ENCODE measurements around the gene ATF2.

ATF2 gene

DNA sequence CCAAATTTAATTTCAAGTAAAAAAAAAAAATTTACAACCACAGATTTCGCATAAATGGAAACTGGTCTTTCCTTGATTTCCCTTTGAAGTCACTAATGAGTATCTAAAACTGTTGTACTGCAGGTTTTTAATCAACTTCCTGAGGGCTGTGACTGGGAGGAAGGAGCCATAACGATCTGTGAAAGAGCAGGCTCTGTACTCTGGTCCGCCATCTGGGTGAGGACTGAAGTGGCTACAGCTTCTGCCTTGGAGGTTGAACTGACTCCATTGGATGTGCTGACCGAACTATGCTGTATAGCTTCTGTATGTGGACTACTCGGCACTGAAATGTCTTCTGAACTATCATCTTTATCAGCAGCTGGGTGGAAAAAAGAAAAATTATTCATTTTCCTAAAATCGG lies 93.5 kb downstream of the ATF2 start:
- no peak for DNase-seq

DNA sequence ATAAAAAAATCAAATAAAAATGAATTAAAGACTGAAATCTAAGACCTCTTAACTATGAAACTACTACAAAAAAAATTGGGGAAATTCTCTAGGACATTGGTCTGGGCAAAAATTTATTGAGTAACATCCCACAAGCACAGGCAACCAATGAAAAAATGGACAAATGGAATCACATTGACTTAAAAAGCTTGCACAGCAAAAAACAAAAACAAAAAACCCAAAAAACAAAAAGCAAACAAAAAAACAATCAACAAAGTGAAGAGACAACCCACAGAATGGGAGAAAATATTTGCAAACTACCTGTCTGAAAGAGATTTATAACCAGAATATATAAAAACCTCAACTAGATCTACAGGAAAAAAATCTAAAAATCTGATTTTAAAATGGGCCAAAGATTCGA lies 99.5 kb downstream of the ATF2 start:
- DNase-seq = no peak

DNA sequence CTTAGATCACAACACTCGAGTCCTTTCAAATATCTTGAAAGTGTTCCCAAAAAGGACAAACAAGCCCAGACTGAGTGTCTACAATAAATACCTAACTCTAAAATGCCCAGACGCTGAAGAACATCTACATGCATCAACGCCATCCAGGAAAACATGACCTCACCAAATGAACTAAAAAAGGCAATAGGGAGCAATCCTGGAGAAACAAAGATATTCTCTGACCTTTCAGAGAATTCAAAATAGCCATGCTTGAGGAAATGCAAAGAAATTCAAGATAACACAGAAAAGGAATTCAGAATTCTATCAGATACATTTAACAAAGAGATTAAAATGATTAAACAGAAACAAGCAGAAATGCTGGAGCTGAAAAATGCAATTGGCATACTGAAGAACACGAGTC lies 101.6 kb downstream of the ATF2 start:
- DNase-seq = no peak

DNA sequence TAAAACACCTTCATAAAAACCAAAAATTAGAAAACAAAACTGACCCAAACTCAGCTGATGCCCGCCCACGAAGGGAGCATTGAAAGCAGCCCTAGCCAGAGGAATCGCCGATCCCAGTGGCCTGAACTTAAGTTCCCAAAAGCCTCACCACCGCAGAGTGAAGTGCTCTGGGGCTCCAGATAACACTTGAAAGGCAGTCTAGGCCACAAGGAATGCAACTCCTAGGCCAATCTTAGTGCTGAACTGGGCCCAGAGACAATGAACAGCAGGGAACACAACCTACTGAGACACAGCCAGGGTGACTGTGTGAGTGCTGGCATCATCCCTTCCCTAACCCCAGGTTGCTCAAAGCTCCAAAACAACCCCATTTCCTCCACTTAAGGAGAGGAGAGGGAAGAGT lies 103.2 kb downstream of the ATF2 start:
- DNase-seq = no peak

DNA sequence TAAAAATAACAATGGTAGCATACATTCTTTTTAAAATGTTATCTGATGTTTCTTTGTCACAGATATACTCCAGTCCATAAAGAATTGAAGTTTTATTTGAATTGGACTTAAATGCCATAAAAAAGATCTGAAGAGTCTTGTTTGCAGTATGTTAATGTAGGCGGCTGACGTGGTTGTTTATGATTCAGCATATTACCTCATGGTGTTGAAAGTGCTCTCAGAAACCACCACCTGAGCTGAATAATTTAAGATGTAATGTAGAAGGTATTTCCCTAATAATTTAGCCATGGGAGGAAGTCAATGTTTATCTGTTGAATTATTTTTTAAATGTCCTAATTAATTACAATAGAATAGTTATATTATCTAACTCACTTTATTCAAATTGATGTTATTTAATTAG lies 104.3 kb downstream of the ATF2 start:
- no peak for DNase-seq

DNA sequence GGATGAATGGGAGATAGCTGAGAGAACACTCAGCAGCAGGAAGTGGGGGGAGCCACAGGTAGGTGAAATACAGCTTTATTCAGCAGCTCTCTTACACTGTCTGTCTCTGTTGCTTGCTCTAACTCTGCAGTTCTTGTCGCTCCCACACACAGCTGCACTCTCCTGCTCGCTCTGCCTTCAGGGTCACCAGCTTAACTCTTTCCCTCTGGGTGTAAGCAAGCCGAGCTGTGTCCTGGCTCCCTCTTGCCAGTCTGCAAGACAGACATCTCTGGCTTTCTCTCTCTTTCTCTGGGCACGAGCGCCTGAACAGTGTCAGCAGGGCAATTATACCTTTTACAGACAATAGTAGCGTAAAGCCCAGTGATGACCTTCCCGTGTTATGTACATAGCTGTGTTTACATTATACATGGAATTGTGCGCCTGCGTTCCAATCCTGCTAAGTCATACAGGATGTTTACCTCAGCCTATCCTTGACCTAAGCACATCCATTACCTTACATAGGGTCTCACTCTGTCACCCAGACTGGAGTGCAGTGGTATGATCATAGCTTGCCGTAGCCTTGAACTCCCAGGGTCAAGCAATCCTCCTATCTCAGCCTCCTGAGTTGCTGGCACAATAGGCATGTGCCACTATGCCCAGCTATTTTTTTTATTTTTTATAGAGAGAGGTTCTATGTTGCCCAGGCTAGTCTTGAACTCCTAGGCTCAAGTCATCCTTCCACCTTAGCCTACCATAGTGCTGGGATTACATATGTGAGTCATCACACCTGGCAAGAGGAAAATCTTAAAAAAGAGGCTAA lies 105.0 kb downstream of the ATF2 start:
- no peak for DNase-seq

DNA sequence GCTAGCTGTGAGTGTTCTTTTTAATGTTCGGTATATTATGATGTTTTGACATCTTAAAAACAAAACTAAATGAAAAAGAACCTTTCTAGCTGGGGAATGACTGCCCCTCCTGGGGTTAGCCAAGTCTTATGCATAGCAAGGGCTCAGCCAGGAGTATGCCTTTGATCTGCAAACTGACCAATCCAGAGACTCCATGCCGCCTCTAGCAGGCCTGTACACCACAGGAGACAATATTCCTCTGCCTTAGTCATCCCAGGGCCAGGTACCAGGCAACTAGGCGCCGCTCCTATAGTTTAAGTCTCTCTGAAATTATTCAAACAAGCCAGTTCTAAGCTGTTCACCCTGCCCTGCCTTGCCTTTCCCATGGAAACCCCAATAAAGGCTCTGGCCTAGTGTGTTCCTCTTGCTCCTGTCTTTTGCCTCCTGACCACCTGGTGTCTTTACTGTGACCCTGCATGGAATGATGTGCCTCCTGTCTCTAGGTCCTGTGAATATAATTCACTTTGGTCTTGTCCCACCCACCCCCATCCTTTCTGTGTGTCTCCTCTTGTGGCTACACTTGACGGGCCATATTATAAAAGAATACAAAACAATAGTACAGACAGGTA lies 110.8 kb downstream of the ATF2 start:
- no peak for DNase-seq

DNA sequence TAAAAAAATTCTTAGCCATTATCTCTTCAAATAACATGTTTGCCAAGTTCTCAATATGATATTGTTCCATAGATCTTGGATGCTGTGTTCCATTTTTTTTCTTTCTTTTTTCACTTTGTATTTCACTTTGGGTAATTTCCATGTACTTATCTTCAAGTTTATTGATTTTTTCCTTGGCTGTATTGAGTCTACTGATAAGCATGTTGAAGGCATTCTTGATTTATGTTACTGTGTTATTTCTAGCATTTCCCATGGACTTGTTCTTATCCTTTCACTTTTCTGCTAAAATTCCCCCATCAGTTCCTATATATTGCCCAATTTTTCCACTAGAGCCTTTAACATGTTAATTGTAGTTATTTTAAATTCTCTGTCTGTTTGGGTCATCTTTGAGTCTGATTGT lies 112.0 kb downstream of the ATF2 start:
- no peak for DNase-seq

DNA sequence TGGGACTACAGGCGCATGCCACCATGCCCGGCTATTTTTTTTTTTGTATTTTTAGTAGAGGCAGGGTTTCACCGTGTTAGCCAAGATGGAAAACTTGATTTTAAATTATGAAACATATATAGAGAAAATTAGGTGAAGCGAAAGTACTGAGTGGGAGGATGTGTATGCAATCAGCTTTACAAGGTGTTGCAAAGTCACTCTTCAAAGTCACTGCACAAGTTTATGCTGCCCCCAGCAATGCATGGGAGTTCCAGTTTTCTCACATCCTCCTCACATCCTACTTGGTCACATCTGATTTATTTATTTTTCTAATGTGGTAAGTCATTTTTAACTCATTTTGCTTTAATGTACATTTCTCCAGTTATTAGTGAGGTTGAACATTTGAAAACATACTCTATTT lies 113.7 kb downstream of the ATF2 start:
- DNase-seq = no peak

DNA sequence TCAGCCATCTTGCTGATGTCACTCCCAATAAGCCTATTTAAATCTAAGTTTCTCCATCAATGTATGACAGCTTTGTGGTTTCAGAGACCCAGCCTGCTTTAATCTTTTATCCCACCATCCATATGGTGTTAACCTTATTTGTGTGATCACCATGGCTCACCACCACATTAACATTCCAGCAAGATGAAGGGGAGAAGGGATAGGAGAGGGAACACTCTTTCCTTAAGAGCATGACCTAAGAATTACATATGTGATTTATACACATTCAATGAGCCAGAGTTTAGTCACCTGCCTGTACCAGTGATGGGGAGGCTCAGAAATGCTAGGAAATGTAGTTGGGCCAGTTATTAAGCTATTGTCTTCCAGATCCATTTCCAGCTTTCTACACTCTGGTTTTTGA lies 118.3 kb downstream of the ATF2 start:
- DNase-seq = no peak

DNA sequence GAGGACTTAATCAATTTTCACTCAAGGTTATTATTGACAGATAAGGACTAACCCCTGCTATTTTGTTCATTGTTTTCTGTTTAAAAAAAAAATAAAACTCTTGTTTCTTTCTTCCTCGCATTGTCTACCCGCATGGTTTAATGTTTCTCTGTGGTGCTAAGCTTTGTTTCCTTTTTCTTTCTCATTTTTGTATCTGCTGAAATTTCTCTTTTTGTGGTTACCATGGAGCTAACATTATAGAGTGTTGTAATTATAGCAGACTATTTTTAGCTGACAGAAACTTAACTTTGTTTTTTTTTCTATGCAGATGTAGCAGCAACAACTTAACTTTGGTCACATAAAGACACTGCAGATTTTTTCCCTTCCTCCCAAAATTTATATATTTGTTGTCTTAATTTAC lies 119.7 kb downstream of the ATF2 start:
- no peak for DNase-seq

DNA sequence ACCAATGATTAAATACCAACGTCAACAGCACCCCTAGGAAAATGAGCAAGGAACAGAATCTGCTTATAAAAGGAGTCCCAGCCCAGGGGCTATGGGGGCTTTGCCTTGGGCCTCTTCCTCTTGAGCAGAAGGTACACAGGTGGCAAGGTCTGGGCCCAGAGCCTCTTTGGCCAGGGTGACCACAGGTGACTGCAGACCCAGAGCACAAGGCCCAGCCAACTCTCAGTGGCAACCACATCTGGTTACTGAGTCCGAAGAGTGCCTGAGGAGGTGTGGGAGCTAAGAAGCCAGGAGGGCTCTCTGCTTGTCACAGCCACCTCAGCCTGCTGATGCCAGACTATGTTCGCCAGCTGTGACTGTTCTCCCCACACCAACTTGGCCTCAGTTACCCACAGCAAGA lies 128.5 kb downstream of the ATF2 start:
- DNase-seq = no peak

DNA sequence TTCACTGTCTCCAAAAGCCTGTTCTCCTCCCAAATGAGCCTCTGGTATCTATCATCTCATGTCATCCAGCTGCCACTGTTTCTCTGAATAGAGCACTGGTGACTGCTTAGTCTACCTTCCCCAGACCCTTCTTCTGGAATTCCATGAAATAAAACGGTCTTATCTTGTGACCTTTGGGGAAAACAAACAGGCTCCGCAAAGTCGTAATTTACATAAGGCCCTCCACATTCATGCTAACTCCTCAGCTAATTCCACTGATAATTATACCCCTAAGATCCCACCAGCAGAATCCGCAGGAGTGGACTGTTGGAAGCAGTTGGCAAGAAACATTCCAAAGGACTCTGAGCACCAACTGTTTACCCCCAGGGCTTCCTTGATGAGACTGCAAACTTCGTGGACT lies 129.0 kb downstream of the ATF2 start:
- DNase-seq = no peak

DNA sequence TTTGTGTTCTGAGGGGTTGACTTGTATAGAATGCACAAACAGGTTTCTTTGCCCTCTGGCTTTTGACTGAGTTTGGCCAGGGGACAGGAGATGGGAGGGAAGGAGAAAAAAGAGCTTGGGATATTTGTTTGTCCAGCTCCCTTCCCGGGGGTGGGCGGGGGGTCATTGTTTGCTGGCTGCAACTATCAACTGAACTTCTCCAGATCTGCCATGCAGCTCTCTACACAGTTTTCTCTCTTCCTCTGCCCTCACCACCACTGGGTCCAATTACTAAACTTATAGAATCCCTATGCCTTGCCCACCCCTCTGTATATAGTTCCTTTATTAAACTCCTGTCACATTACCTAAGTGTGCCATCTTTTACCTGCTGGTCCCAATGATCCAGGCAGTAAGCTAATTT lies 130.1 kb downstream of the ATF2 start:
- no peak for DNase-seq

DNA sequence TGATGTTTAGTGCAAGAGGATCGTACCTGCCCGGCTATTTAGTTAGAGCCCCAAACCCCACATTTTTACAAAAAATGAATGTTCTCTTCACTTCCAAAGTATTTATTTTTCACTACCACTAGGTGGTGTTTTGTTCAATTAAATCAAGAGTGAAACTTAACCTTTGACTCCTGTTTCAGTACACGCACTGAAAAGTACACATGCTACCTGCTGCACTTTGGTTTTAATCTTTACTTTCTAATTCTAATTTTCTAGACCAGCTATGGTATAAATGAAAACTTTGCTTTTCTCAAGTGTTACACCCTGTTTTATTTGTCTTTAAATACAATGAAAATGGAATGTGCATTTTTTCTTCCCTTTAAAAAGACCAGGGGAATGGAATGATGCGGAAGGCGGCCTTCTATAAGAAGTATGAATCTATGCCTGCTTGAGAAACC lies 131.4 kb downstream of the ATF2 start:
- DNase-seq = no peak

DNA sequence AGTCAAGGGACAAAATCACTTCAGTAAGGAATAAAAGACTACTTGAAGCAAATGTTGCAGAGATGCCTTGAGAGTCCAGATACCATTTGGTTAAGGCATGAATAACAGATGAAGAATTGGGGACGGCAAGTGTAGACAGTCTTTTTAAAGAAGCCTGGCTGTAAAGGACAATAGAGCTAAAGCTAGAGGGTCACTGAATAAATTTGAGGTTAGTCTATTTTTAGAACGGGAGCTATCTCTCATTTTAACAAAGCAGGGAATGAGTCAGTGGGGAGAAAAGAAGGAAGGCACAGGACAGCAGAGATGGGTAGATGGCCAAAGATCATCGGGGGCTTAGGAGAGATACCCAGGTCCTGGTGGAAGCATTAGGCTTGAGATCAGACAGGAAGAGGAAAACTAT lies 132.2 kb downstream of the ATF2 start:
- DNase-seq = no peak

DNA sequence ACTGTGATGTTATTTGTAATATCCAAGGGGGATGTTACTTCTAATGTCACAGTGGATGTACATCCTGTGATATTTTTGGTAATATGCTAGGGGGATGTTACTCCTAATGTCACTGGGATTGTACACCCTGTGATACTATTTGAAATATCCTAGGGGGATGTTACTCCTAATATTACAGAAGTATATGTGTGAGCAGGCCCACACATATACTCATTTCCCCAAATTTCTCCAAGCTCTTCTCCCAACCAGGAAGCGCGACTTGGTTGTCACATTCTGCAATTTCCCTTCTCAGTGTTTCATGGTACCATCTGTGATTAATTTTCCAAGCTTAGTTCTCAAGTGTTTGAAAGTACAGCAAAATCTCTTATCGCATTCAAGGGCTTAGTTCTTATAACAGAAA lies 133.3 kb downstream of the ATF2 start:
- no peak for DNase-seq

DNA sequence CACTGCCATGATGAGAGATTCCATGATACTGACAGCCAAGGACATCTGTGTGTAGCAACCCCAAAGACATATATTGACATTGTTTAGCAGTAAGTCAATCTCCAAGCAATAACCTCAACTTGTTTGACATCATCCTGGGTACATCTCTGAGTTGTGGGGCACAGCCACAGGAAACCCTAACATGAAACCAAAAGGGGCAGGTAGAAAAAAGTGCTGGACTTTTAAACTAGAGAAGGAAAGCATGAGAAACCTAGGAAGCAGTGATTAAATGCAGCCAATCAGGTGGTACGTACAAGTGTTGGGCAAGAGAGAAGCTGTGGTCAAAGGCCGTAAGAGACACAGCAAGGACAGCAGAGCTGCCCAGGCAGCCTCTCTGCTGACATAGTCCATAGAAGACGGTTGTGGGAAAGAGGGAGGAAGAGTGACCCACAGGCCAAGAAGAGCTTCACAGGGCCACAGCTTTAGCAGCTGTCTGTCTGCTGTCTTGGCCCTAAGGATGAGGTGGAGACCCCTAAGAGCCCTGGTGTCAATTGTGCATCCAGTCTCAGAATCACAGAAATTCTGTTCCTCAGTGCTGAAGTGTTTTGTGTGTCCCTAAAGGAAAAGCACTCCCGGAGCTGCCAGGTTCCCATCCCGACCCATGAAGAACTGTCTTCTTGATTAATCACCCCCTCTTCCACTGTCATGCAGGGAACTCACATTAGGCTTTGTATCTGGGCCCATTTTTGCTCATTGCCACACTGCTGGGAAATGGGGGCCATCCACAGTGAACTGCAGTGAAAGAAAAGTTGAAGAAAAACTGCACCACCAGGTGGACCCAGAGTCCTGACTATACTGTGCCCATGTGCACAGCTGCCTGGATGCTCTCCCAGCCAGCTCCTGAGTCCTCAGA lies 137.4 kb downstream of the ATF2 start:
- no peak for DNase-seq

DNA sequence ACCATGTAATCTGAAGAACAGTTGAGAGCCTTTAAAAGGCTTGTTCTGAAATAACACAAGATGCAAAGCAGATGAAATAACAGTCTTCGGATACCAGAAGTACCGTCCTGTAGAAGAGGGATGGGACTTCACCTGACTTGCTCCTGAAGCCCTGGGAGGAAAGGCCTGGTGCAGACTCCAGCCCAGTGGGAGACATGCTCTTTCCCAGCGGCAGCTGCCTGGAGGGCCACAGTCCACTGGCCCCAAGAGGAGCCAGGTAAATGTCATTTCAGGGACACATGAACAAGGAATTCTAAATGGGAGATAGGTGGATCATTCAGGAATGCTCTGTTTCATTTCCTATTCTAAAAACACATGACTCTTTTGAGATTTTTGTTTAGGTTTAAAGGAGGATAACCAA lies 140.2 kb downstream of the ATF2 start:
- no peak for DNase-seq

DNA sequence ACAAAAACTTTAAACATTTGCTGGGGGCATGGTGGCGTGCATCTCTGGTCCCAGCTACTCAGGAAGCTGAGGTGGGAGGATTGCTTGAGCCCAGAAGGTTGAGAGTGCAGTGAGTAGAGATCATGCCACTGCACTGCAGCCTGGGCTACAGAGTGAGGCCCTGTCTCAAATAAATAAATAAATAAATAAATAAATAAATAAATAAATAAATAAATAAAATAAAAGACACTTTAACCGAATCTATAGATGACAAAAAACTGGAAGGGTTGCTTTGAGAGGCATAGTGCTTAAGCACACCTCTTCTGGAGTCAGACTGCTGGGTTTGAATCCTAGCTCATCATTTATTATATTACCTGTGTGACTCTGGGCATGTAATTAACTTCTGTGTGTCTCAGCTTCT lies 141.6 kb downstream of the ATF2 start:
- no peak for DNase-seq

DNA sequence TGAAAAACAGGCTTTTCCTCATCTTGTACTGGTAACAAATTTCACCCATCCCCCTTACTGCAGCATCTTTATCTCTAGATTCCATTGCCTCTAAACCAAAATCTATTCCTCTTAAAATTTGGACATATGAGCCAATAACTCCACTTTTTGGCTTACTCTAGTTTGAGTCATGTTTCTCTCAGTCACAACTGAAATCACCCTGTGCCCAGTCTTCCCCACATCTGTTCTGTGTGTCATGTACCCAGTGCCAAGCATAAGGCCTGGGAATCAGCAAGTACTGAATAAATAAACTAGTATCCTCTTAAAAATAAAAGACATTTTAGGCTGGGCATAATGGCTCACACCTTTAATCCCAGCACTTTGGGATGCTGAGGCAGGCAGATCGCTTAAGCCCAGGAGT lies 142.1 kb downstream of the ATF2 start:
- no peak for DNase-seq

DNA sequence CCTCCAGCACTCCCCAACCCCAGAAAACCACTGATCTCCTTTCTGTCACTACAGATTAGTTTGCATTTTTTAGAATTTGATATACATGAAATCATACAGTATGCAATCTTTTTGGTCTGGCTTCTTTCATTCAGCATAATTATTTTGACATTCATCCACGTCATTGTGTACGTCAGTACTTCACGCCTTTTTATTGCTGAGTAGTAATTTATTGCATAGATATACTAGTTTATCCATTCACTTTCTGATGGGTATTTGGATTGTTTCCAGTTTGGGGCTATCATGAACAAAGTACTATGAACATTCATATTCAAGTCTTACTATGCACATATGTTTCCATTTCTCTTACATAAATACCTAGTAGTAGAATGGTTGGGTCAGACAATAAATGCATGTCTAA lies 142.8 kb downstream of the ATF2 start:
- no peak for DNase-seq

DNA sequence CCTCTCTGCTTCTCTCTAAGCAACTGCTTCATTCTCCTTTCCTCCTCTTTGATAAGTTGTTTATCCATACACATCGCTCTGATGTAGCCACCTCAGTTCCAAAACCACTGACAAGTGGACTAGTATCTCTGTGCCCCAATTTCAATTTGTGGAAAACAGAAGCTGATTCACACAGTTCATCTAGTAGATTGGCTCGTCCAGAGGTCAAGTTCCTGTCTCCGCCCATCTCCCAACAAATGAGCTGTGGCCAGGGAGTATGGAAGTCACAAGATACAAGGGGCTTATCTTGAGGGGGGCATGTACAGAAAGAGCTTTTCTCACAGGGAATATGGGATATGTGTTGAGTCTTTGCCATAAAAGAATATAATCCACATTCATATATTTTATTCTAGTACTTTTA lies 145.1 kb downstream of the ATF2 start:
- DNase-seq = no peak
